HG02943 (cell line): ENCODE results near the gene SMOC1.

Experiments
- ATAC-seq: cut with Tn5 transposase; IDR thresholded peaks from one replicate; pipeline ENCODE4 v1.9.1; 2021; ENCODE audit warnings: mild to moderate bottlenecking, low read depth, moderate library complexity; ENCODE audit not compliant: unreplicated experiment

The SMOC1 gene

GRCh38 chr14:69860221-69860620 is 19.0 kb upstream of the SMOC1 start:
- no peak for ATAC-seq

- ATAC-seq, result no peak
These were observed 18.1 kb upstream of the SMOC1 start for GRCh38 chr14:69861025-69861569.

GRCh38 chr14:69863083-69863482 is 16.1 kb upstream of the SMOC1 start:
- no peak for ATAC-seq

GRCh38 chr14:69865701-69866365 is 13.4 kb upstream of the SMOC1 start:
- ATAC-seq, result no peak

DNA sequence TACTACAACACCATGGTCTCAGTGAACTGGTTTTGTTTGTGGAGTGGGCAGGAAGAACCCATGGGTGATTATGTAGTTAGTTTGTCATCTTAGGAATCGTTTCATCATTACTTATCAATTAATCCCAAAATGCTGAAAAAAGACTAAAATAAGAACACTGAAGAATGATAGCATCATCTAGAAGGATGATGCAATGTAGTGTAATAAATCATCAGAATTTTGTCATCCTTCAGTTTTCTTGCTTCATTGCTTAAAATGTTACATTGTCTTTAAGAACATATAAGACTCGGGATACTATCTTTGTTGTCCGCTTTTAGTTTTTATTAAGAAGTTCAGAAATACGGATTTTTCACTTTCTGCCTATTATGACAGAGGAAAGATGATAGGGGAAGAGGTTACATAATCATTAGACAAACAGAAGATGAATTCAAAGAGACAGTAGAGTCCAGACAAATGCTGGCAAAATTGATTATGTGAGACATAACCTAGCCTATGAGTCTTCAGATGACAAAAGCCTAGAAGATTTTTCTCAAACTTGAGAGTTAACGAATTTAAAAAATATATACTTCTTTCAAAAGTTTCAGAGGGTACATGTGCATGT is 10.8 kb upstream of the SMOC1 start:
- ATAC-seq, result no peak

- ATAC-seq, result no peak
These were observed 8.6 kb upstream of the SMOC1 start for GRCh38 chr14:69870613-69871012.

- ATAC-seq, result no peak
These were observed 5.1 kb upstream of the SMOC1 start for GRCh38 chr14:69873877-69874780.

DNA sequence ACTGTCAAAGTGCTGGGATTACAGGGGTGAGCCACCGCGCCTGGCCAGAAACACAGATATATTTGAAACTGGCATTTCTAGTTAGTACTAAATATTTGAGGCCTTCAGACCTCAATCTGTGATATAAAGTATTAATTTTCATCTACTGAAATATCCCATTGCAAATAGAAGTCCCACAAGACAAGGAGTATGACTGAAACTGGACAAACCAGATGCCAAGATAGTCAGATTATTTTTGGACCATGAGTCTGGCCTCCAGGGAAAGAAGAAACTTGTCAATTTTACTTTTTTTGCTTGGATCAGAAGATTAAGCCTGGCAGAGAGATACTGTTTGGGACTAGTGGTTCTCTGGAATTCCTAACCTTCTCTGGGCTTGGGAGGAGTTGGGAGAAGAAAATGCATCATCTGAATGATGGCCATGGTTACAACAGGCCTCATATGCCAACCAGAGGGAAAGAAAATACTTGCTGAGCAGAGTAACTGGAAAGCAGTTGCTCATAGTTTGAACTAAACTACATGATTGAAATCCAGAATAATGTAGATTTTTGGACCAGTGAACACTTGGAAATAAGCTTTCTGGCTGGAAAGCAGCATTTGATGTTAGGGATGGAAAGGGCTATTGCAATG is 2.9 kb upstream of the SMOC1 start:
- no peak for ATAC-seq

- ATAC-seq, result no peak
These were observed 2.3 kb upstream of the SMOC1 start for GRCh38 chr14:69876848-69877306.

- no peak for ATAC-seq
These were observed 1.7 kb upstream of the SMOC1 start for GRCh38 chr14:69877492-69877891.

DNA sequence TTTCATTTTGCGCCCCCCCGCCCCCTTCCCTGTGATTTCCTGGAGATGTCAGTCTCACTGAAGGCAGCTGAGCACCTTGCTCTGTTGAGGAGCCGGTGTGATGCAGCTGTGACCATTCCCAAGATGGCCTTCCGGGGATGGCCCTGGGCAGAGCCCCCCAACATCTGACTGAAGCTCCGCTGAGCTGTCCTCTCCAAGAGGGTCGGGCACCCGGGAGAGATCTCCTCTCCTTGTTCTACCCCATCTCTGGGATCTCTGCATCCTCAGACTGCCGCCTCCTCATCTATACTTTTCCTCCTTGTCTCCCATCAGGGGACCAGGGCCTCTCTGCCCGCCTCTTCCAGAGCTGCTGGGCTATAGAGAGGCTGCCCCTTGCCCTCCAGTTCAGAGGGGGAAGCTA is 965 bp upstream of the SMOC1 start:
- ATAC-seq, result no peak

- no peak for ATAC-seq
These were observed 850 bp downstream of the SMOC1 start for GRCh38 chr14:69880044-69880487.

DNA sequence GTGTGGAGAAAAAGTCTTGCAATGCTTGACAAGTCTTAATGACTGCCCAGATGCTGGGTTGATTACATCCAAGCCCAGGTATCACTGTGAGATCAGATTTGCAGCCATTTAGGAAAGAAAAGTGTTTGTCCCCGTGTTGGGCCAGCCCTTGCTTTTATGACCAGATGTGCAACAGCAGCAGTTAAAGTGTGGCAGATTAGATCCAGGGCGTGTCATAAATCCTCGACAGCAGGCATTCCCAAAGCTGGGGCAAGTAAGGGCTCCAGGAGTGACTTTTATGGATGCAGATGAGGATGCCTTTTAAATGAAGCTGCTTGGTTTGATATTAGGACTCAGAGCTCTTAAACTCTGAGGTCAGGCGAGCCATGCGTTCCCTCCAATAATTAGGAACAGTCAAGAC is 1.7 kb downstream of the SMOC1 start:
- no peak for ATAC-seq

DNA sequence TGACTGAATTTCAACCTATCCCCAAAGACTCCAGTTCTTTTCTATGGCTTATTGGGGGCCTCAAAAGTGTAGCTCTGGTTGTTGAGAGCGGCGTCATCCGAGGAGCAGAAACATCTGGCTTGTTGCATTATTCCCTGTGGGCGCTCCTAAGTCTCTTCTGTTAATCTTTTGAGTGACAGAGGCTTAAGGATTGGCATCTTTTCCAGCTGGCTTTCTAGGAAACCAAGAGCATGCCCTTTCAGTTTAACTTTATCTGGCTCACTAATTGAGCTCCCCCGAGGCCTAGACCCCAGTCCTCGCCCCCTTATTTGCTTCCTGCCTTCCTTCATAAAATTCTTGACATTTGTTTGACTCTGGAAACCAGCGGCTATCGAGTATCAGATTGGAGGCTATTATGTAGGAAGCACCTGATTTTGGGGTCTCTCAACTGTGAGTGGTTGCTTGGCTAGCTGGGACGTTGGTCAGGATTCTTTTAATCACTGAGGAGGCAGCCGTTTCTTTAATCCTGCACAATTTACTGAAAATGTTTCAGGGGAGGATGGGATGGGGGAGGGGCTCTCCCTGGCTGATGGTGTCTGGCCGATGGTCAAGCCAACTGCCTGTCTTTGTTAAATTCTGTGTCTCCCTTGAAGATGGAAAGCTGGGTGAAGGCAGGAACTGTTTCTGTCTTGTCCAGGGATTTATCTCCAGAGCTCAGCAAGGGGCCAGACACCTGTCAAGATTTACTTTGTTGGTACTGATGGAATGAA is 3.1 kb downstream of the SMOC1 start:
- ATAC-seq, result no peak

- no peak for ATAC-seq
These were observed 3.7 kb downstream of the SMOC1 start for GRCh38 chr14:69882915-69883314.

GRCh38 chr14:69886453-69887242 is 7.4 kb downstream of the SMOC1 start:
- no peak for ATAC-seq

GRCh38 chr14:69887740-69888657 is 8.8 kb downstream of the SMOC1 start:
- ATAC-seq, result no peak

DNA sequence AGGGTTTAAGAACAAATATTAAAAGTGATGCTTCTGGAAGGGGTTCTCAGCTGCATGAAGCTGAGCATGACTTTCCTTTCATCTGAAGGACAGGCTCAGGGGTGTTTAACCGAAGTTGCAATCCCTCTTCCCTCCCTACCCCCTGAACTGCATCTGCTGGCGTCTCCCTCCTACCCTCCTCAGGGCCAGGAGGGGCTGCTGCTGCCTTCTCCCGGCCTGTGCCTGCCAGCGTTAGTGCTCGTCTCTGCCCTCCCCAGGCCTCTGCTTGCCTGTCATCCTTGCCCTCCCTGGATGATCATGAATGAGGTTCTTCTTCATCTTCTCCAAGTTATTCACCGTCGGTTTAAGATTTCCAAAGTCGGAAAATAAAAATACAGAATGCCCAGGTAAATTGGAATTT is 12.2 kb downstream of the SMOC1 start:
- no peak for ATAC-seq
